Endothelial cell of umbilical vein (primary cell): ENCODE measurements around the gene LACTBL1. TPM values are rescaled to one million over a fixed set of nuclear protein-coding genes. Genes with fewer than 3 reads are reported as not detected.
"Not testable (repeated sequence)": the region's sequence is repeated elsewhere in the genome, so short reads cannot be mapped to it uniquely, and the experiment has no call there.

Experiments used
- BruUV-seq: library from RNA; stranded (reverse); fragments of 400-500 nt; replicated peaks from 2 replicates; lab custom pipeline; 2021; lab: Mats Ljungman, UMichigan
- CTCF ChIA-PET: fragments of 300-600, 350-600 bp; sonication (Branson Sonifier 250); formaldehyde crosslinking; loops from one replicate; lab custom pipeline; 2021; ENCODE audit warnings: antibody characterized with exemption, inconsistent platforms; lab: Charles Lee
- POLR2A ChIA-PET: fragments of 300-600, 350-600 bp; sonication (Branson Sonifier 250); formaldehyde crosslinking; loops from one replicate; lab custom pipeline; 2021; ENCODE audit warnings: antibody characterized with exemption, inconsistent platforms; lab: Charles Lee
- DNase-seq: peaks from one replicate; pipeline ENCODE4 v3.0.0-alpha.2; 2011; ENCODE audit warnings: low read depth, low spot score
- FAIRE-seq: peaks from 2 replicates; lab custom pipeline; 2011; peaks lifted over from hg19 to GRCh38; lab: Jason Lieb, UNC
- H2AFZ ChIP-seq: 2 replicates; pipeline ENCODE4 v1.6.0; 2012; ENCODE audit warnings: low read depth, low read length, control low read depth, inconsistent platforms
- H3K27ac ChIP-seq: 2 replicates; pipeline ENCODE4 v1.5.1; 2011; ENCODE audit warnings: low read depth, mild to moderate bottlenecking, control low read depth, low read length, moderate library complexity; ENCODE audit not compliant: insufficient read depth
- H3K27me3 ChIP-seq, 2 experiments: 2 replicates each; pipeline versions ENCODE4 v1.6.0 to v1.6.1; 2011; ENCODE audit warnings: low read length in 2 of 2, mixed read lengths in 1 of 2; ENCODE audit not compliant: control insufficient read depth in 2 of 2, insufficient read depth in 2 of 2
- H3K36me3 ChIP-seq, 2 experiments: 2 replicates in 1 of 2; 3 replicates in 1 of 2; pipeline ENCODE4 v1.5.1; 2011; ENCODE audit warnings: low read length in 2 of 2, mild to moderate bottlenecking in 1 of 2, moderate library complexity in 1 of 2; ENCODE audit not compliant: control insufficient read depth in 2 of 2, insufficient read depth in 2 of 2; ENCODE audit errors: extremely low read depth in 1 of 2
- H3K4me1 ChIP-seq: 3 replicates; pipeline ENCODE4 v1.5.1; 2011; ENCODE audit warnings: mild to moderate bottlenecking, low read length; ENCODE audit not compliant: control insufficient read depth, insufficient read depth; ENCODE audit errors: extremely low read depth
- H3K4me2 ChIP-seq: 2 replicates; pipeline ENCODE4 v1.6.1; 2011; ENCODE audit warnings: low read length, control low read depth, mixed read lengths; ENCODE audit not compliant: insufficient read depth
- H3K4me3 ChIP-seq, 3 experiments: fragments of 200-600 bp in 1 of 3; sonication (generic), shearing (Covaris generic) in 1 of 3; replicated peaks in 1 of 3; 2 replicates each; pipeline ENCODE4 v1.5.1; 2011 to 2016; ENCODE audit warnings: control low read depth in 3 of 3, low read length in 3 of 3, mild to moderate bottlenecking in 2 of 3, inconsistent platforms in 1 of 3, low read depth in 1 of 3, moderate library complexity in 1 of 3; ENCODE audit not compliant: insufficient read depth in 1 of 3
- H3K79me2 ChIP-seq: 2 replicates; pipeline ENCODE4 v1.6.0; 2012; ENCODE audit warnings: low read length, inconsistent platforms; ENCODE audit not compliant: control insufficient read depth, insufficient read depth
- H3K9ac ChIP-seq: replicated peaks from 2 replicates; pipeline ENCODE3; 2011; ENCODE audit warnings: low read length, control low read depth; ENCODE audit not compliant: insufficient read depth; ENCODE audit errors: extremely low read depth
- H3K9me1 ChIP-seq: replicated peaks from 3 replicates; pipeline ENCODE4 v1.6.0; 2011; ENCODE audit warnings: mild to moderate bottlenecking, low read length; ENCODE audit not compliant: control insufficient read depth, insufficient read depth; ENCODE audit errors: extremely low read depth
- H3K9me3 ChIP-seq: replicated peaks from 2 replicates; pipeline ENCODE4 v1.5.1; 2012; ENCODE audit warnings: low read length, inconsistent platforms; ENCODE audit not compliant: control insufficient read depth, insufficient read depth
- H4K20me1 ChIP-seq: replicated peaks from 2 replicates; pipeline ENCODE3; 2011; ENCODE audit warnings: mild to moderate bottlenecking, low read length; ENCODE audit not compliant: control insufficient read depth, insufficient read depth; ENCODE audit errors: extremely low read depth
- EZH2 ChIP-seq: IDR thresholded peaks from 2 replicates; pipeline ENCODE4 v1.6.1; 2012; ENCODE audit warnings: borderline replicate concordance, low read depth, mild to moderate bottlenecking, moderate library complexity, low read length, inconsistent platforms; ENCODE audit not compliant: severe bottlenecking
- JUN ChIP-seq: IDR thresholded peaks from 2 replicates; pipeline ENCODE4 v1.6.1; 2011; ENCODE audit warnings: borderline replicate concordance, low read depth; ENCODE audit not compliant: insufficient read length, insufficient read depth
- dilution Hi-C: fragments of 300-500 bp; cut with MboI; formaldehyde crosslinking; loops from one replicate; pipeline ENCODE4 v1.15.0; 2019; ENCODE audit warnings: low sequenced_read_pairs; ENCODE audit not compliant: extremely low pct_ligation_motif_present
- intact Hi-C: fragments of 100-400 bp; cut with micrococcal nuclease; formaldehyde crosslinking; loops from one replicate; pipeline ENCODE4 v1.10.0; 2022
- polyA plus RNA-seq, 4 experiments: library from polyadenylated mRNA; depleted of rRNA in 3 of 4; stranded (reverse) in 3 of 4; unstranded in 1 of 4; fragments of >200 nt; gene quantifications; 2 replicates each; pipeline versions ENCODE4 v1.2.1 to v1.2.3, GENCODE V29; 2011 to 2012; ENCODE audit warnings: missing spikeins in 1 of 4
- total RNA-seq: library from RNA; stranded (reverse); gene quantifications from 2 replicates; pipeline ENCODE4 v1.2.3, GENCODE V29; 2021

LACTBL1 gene
- total and polyA plus RNA-seq, 2 donors (not counting 3 experiments of a cell fraction or from before 2014, with no cell fraction given), result not detected

- no peaks in the 10 kb centered on the region for H3K9me1 ChIP-seq
- H3K9me3 ChIP-seq, result no peaks in the 10 kb centered on the region
- H3K4me2 ChIP-seq, result no peak overlapping the region
- H3K9ac ChIP-seq, result no peak overlapping the region
- no peak for DNase-seq
- H3K27ac ChIP-seq, result no peak overlapping the region
- ChIA-PET POLR2A (no interaction called here), CTCF (interaction anchor here (0.8 to 1.5 kb wide), 3 partner anchors 20 to 624 kb away, joined by 3 read pairs; no protein-coding TSS in a partner anchor)
- BruUV-seq, result no TSS peak
- FAIRE-seq, result no peak
- H3K79me2 ChIP-seq, result no peaks in the 10 kb centered on the region
- intact Hi-C loops (no loop called here), dilution Hi-C loops (no loop called here)
- no peak for TF ChIP-seq JUN
- no peak for TF ChIP-seq EZH2
- no peak overlapping the region for H3K4me3 ChIP-seq
- H4K20me1 ChIP-seq, result no peaks in the 10 kb centered on the region
- H2AFZ ChIP-seq, result no peak overlapping the region
- no peaks in the 10 kb centered on the region for H3K4me1 ChIP-seq
- H3K27me3 ChIP-seq, result peaks cover 0 to 2% of the 10 kb centered on the region in 2 experiments
- no peaks in the 10 kb centered on the region for H3K36me3 ChIP-seq
These were observed 41.0 kb upstream of the LACTBL1 start for GRCh38 chr1:23013657-23014056.

GRCh38 chr1:23010025-23010424 is 37.4 kb upstream of the LACTBL1 start:
- H3K4me3 ChIP-seq, H3K4me2 ChIP-seq, H3K36me3 ChIP-seq, H3K9me1 ChIP-seq, POLR2A ChIA-PET, H3K4me1 ChIP-seq, BruUV-seq, H3K27me3 ChIP-seq, DNase-seq, H2AFZ ChIP-seq, H3K9ac ChIP-seq, H3K27ac ChIP-seq, H3K79me2 ChIP-seq, dilution Hi-C loops, FAIRE-seq, H3K9me3 ChIP-seq, H4K20me1 ChIP-seq, intact Hi-C loops: not testable (repeated sequence)
- CTCF ChIA-PET, result interaction anchor here (0.9 kb wide), 1 partner anchor 10 kb away, joined by 4 read pairs; no protein-coding TSS in a partner anchor
